ENCODE data around the gene GPR35.

The GPR35 gene

GRCh38 chr2:240637116-240637900 lies 12.0 kb downstream of the GPR35 start:
- H3K36me3 ChIP-seq (ENCODE audit: insufficient read depth, low read length), result no peaks in the 10 kb centered on the region
- H3K27ac ChIP-seq (ENCODE audit: low read depth, low read length), result no peak overlapping the region
- WGBS, result 88% methylated on average over 17 of the region's 17 CpGs
- H3K9me3 ChIP-seq (ENCODE audit: insufficient read depth, low read depth, low read length), result peaks cover 30% of the 10 kb centered on the region
- no peak overlapping the region for H3K9ac ChIP-seq (ENCODE audit: low read depth, low read length)
- H3K27me3 ChIP-seq (ENCODE audit: insufficient read depth, low read length), result no peaks in the 10 kb centered on the region
- no peak overlapping the region for H3K4me3 ChIP-seq (ENCODE audit: low read length)
- no peaks in the 10 kb centered on the region for H3K4me1 ChIP-seq (ENCODE audit: insufficient read depth, low read length)

GRCh38 chr2:240637901-240638345 lies 12.6 kb downstream of the GPR35 start:
- H3K27ac ChIP-seq (ENCODE audit: low read depth, low read length), result no peak overlapping the region
- no peak overlapping the region for H3K4me3 ChIP-seq (ENCODE audit: low read length)
- WGBS, result 84% methylated on average over 8 of the region's 8 CpGs
- no peaks in the 10 kb centered on the region for H3K27me3 ChIP-seq (ENCODE audit: insufficient read depth, low read length)
- no peak overlapping the region for H3K9ac ChIP-seq (ENCODE audit: low read depth, low read length)
- H3K4me1 ChIP-seq (ENCODE audit: insufficient read depth, low read length), result no peaks in the 10 kb centered on the region
- H3K9me3 ChIP-seq (ENCODE audit: insufficient read depth, low read depth, low read length), result peaks cover 26% of the 10 kb centered on the region
- H3K36me3 ChIP-seq (ENCODE audit: insufficient read depth, low read length), result no peaks in the 10 kb centered on the region

GRCh38 chr2:240638512-240639160 lies 13.4 kb downstream of the GPR35 start:
- H3K9ac ChIP-seq (ENCODE audit: low read depth, low read length), result no peak overlapping the region
- no peaks in the 10 kb centered on the region for H3K27me3 ChIP-seq (ENCODE audit: insufficient read depth, low read length)
- no peaks in the 10 kb centered on the region for H3K36me3 ChIP-seq (ENCODE audit: insufficient read depth, low read length)
- H3K9me3 ChIP-seq (ENCODE audit: insufficient read depth, low read depth, low read length), result peaks cover 24% of the 10 kb centered on the region
- no peak overlapping the region for H3K27ac ChIP-seq (ENCODE audit: low read depth, low read length)
- H3K4me1 ChIP-seq (ENCODE audit: insufficient read depth, low read length), result no peaks in the 10 kb centered on the region
- WGBS, result 82% methylated on average over 18 of the region's 18 CpGs
- H3K4me3 ChIP-seq (ENCODE audit: low read length), result no peak overlapping the region

- H3K36me3 ChIP-seq (ENCODE audit: insufficient read depth, low read length), result no peaks in the 10 kb centered on the region
- H3K4me1 ChIP-seq (ENCODE audit: insufficient read depth, low read length), result no peaks in the 10 kb centered on the region
- H3K9me3 ChIP-seq (ENCODE audit: insufficient read depth, low read depth, low read length), result peaks cover 14% of the 10 kb centered on the region
- 87% methylated on average over 18 of the region's 18 CpGs for WGBS
- H3K27ac ChIP-seq (ENCODE audit: low read depth, low read length), result no peak overlapping the region
- H3K4me3 ChIP-seq (ENCODE audit: low read length), result no peak overlapping the region
- no peak overlapping the region for H3K9ac ChIP-seq (ENCODE audit: low read depth, low read length)
- no peaks in the 10 kb centered on the region for H3K27me3 ChIP-seq (ENCODE audit: insufficient read depth, low read length)
These were observed 14.3 kb downstream of the GPR35 start for GRCh38 chr2:240639566-240639965.

- H3K9me3 ChIP-seq (ENCODE audit: insufficient read depth, low read depth, low read length), result 0 out of 2 replicates have a peak, but pooled peaks cover 3% of the 10 kb centered on the region
- H3K27me3 ChIP-seq (ENCODE audit: insufficient read depth, low read length), result no peaks in the 10 kb centered on the region
- H3K4me1 ChIP-seq (ENCODE audit: insufficient read depth, low read length), result no peaks in the 10 kb centered on the region
- H3K9ac ChIP-seq (ENCODE audit: low read depth, low read length), result no peak overlapping the region
- no peak overlapping the region for H3K4me3 ChIP-seq (ENCODE audit: low read length)
- no peaks in the 10 kb centered on the region for H3K36me3 ChIP-seq (ENCODE audit: insufficient read depth, low read length)
- WGBS, result 16% methylated on average over 15 of the region's 16 CpGs
- no peak overlapping the region for H3K27ac ChIP-seq (ENCODE audit: low read depth, low read length)
These were observed 15.7 kb downstream of the GPR35 start for GRCh38 chr2:240640939-240641338.

- H3K4me1 ChIP-seq (ENCODE audit: insufficient read depth, low read length), result no peaks in the 10 kb centered on the region
- H3K27me3 ChIP-seq (ENCODE audit: insufficient read depth, low read length), result no peaks in the 10 kb centered on the region
- no peak overlapping the region for H3K9ac ChIP-seq (ENCODE audit: low read depth, low read length)
- no peaks in the 10 kb centered on the region for H3K9me3 ChIP-seq (ENCODE audit: insufficient read depth, low read depth, low read length)
- H3K27ac ChIP-seq (ENCODE audit: low read depth, low read length), result no peak overlapping the region
- no peak overlapping the region for H3K4me3 ChIP-seq (ENCODE audit: low read length)
- WGBS, result 86% methylated on average over 36 of the region's 36 CpGs
- H3K36me3 ChIP-seq (ENCODE audit: insufficient read depth, low read length), result no peaks in the 10 kb centered on the region
These were observed 17.0 kb downstream of the GPR35 start for GRCh38 chr2:240642061-240642805.

GRCh38 chr2:240642806-240643092 lies 17.5 kb downstream of the GPR35 start:
- H3K9ac ChIP-seq (ENCODE audit: low read depth, low read length), result no peak overlapping the region
- H3K36me3 ChIP-seq (ENCODE audit: insufficient read depth, low read length), result no peaks in the 10 kb centered on the region
- H3K9me3 ChIP-seq (ENCODE audit: insufficient read depth, low read depth, low read length), result no peaks in the 10 kb centered on the region
- no peak overlapping the region for H3K27ac ChIP-seq (ENCODE audit: low read depth, low read length)
- WGBS, result 94% methylated on average over 11 of the region's 11 CpGs
- H3K4me1 ChIP-seq (ENCODE audit: insufficient read depth, low read length), result no peaks in the 10 kb centered on the region
- no peaks in the 10 kb centered on the region for H3K27me3 ChIP-seq (ENCODE audit: insufficient read depth, low read length)
- no peak overlapping the region for H3K4me3 ChIP-seq (ENCODE audit: low read length)

GRCh38 chr2:240643093-240643810 lies 18.0 kb downstream of the GPR35 start:
- Histone ChIP-seq H3K27me3 (ENCODE audit: insufficient read depth, low read length) (no peaks in the 10 kb centered on the region), H3K4me3 (ENCODE audit: low read length) (no peak overlapping the region), H3K9me3 (ENCODE audit: insufficient read depth, low read depth, low read length) (no peaks in the 10 kb centered on the region), H3K27ac (ENCODE audit: low read depth, low read length) (no peak overlapping the region), H3K36me3 (ENCODE audit: insufficient read depth, low read length) (no peaks in the 10 kb centered on the region), H3K9ac (ENCODE audit: low read depth, low read length) (no peak overlapping the region), H3K4me1 (ENCODE audit: insufficient read depth, low read length) (no peaks in the 10 kb centered on the region)
- 87% methylated on average over 13 of the region's 13 CpGs for WGBS

- no peak overlapping the region for H3K4me3 ChIP-seq (ENCODE audit: low read length)
- no peaks in the 10 kb centered on the region for H3K36me3 ChIP-seq (ENCODE audit: insufficient read depth, low read length)
- H3K9ac ChIP-seq (ENCODE audit: low read depth, low read length), result no peak overlapping the region
- H3K27me3 ChIP-seq (ENCODE audit: insufficient read depth, low read length), result no peaks in the 10 kb centered on the region
- H3K27ac ChIP-seq (ENCODE audit: low read depth, low read length), result no peak overlapping the region
- no peaks in the 10 kb centered on the region for H3K9me3 ChIP-seq (ENCODE audit: insufficient read depth, low read depth, low read length)
- H3K4me1 ChIP-seq (ENCODE audit: insufficient read depth, low read length), result no peaks in the 10 kb centered on the region
- 89% methylated on average over 15 of the region's 15 CpGs for WGBS
These were observed 18.5 kb downstream of the GPR35 start for GRCh38 chr2:240643811-240644150.

- Histone ChIP-seq H3K9ac (ENCODE audit: low read depth, low read length) (no peak overlapping the region), H3K36me3 (ENCODE audit: insufficient read depth, low read length) (no peaks in the 10 kb centered on the region), H3K9me3 (ENCODE audit: insufficient read depth, low read depth, low read length) (no peaks in the 10 kb centered on the region), H3K27ac (ENCODE audit: low read depth, low read length) (no peak overlapping the region), H3K27me3 (ENCODE audit: insufficient read depth, low read length) (no peaks in the 10 kb centered on the region), H3K4me3 (ENCODE audit: low read length) (no peak overlapping the region), H3K4me1 (ENCODE audit: insufficient read depth, low read length) (no peaks in the 10 kb centered on the region)
- WGBS, result 82% methylated on average over 14 of the region's 14 CpGs
These were observed 18.9 kb downstream of the GPR35 start for GRCh38 chr2:240644171-240644651.

- H3K9ac ChIP-seq (ENCODE audit: low read depth, low read length), result no peak overlapping the region
- WGBS, result 87% methylated on average over 8 of the region's 8 CpGs
- H3K9me3 ChIP-seq (ENCODE audit: insufficient read depth, low read depth, low read length), result no peaks in the 10 kb centered on the region
- no peaks in the 10 kb centered on the region for H3K27me3 ChIP-seq (ENCODE audit: insufficient read depth, low read length)
- H3K36me3 ChIP-seq (ENCODE audit: insufficient read depth, low read length), result no peaks in the 10 kb centered on the region
- no peak overlapping the region for H3K4me3 ChIP-seq (ENCODE audit: low read length)
- H3K4me1 ChIP-seq (ENCODE audit: insufficient read depth, low read length), result no peaks in the 10 kb centered on the region
- no peak overlapping the region for H3K27ac ChIP-seq (ENCODE audit: low read depth, low read length)
These were observed 19.6 kb downstream of the GPR35 start for GRCh38 chr2:240644859-240645301.

All from HUES64 (cell line).